CD1c-positive myeloid dendritic cell (primary cell): ENCODE measurements around the gene FILIP1L.
A peak's percentile ranks its signal among the peaks of the same experiment; 100 is the strongest.

ENCODE experiments used
- DNase-seq: peaks from one replicate; pipeline ENCODE4 v3.0.0-alpha.2; 2016; ENCODE audit errors: extremely low spot score

Gene FILIP1L

DNA sequence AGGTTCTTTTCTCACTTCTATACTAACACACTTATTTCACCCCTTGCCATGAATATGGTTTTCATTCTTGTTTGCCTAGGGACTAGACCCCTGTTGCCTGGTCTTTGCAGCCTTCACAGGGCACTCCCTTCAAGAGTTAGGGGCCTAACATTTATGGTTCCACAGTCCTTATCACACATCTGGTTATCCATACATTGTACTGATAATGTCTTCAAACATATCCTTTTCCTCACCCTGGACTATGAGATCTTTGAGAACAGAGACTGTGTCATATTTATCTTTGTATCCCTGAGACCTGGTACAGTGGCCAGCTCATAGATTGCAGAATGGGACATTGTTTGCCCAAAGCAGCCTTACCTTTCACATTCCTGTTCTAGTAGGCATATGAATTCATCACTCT is 190.4 kb downstream of the FILIP1L start:
- DNase-seq, result no peak

DNA sequence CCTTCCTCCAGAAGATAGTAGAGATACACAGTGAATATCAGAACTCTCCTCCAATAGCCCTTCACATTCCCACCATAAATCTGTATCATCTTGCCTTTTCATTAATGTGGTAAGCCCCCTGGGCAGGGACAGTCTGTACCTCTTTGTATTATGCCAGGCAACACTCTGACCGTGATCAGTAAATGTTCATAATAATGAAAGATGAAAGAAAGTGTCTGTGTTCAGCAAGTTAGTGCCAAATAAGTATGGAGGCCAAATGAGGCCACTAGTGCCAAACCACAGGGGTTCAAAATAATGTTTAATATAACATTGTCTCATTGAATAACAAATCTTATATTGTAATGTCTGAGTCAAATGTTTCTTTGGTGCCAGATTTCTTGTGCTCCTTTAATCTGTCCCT is 192.3 kb downstream of the FILIP1L start:
- DNase-seq, result no peak

DNA sequence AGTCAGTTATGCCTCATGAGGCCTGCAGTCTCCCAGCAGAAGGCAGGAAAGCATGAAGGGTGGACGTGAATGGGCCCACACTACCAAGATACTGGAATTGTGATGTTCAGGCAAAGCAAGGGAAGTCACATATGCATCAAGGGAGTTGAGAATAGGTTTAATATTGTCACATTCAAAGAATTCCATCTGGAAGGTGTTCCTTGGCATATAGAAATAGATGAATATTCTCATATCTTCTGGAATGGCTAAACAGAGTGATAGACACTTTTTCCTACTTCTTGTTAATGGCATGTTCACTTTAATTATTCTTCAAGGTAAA is 193.0 kb downstream of the FILIP1L start:
- no peak for DNase-seq

- peak; percentile 11 for DNase-seq
These were observed 193.6 kb downstream of the FILIP1L start for GRCh38 chr3:99920481-99921376.

- no peak for DNase-seq
These were observed 194.6 kb downstream of the FILIP1L start for GRCh38 chr3:99919694-99920093.

DNA sequence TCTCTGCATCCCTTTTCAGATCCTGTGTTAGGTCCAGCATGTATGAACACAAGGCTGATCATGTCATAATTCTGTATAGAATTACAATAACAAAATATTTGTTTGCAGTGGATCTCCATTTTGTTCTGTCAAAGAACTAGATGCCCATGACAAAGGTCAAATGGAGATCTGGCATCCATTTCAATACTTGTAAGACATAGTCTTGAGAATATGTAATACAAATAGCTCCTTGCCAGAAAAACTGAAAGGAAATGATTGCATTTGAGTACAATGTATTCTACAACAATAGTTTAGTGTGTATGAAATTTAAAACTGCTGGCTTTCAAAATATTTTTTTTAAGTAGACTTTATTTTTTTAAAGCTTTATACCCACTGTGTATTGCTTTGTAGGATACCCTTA is 195.6 kb downstream of the FILIP1L start:
- no peak for DNase-seq

- no peak for DNase-seq
These were observed 198.3 kb downstream of the FILIP1L start for GRCh38 chr3:99915906-99916432.

GRCh38 chr3:99911433-99911832 is 202.9 kb downstream of the FILIP1L start:
- no peak for DNase-seq

GRCh38 chr3:99910752-99911290 is 203.5 kb downstream of the FILIP1L start:
- DNase-seq, result no peak

- DNase-seq, result no peak
These were observed 204.4 kb downstream of the FILIP1L start for GRCh38 chr3:99909714-99910495.

- DNase-seq, result no peak
These were observed 206.2 kb downstream of the FILIP1L start for GRCh38 chr3:99907959-99908544.

DNA sequence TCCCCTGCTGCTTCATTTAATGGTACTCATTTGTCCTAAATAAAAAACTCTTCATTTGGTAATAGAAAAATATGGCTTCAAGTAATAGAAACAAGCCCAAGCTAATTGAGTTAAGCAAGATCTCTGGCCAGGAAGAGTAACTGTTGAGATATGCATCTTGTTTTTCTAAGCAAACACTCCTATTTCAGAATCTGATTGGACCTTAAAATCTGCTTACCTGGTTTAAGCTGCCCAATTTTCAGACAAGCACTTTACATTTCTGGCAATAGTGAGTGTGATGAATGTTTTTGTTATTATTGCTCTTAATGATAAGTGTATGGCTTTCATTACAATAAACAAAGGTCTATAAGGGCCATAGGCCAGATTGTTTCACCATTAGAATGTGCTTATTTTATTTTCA is 210.4 kb downstream of the FILIP1L start:
- DNase-seq, result no peak

GRCh38 chr3:99902091-99902490 is 212.2 kb downstream of the FILIP1L start:
- DNase-seq, result peak; percentile 35

GRCh38 chr3:99901200-99901926 is 212.9 kb downstream of the FILIP1L start:
- DNase-seq, result peak; percentile 88

- DNase-seq, result no peak
These were observed 214.1 kb downstream of the FILIP1L start for GRCh38 chr3:99900248-99900647.

- DNase-seq, result no peak
These were observed 214.7 kb downstream of the FILIP1L start for GRCh38 chr3:99899603-99900002.

GRCh38 chr3:99896482-99896881 is 217.8 kb downstream of the FILIP1L start:
- peak; percentile 58 for DNase-seq

DNA sequence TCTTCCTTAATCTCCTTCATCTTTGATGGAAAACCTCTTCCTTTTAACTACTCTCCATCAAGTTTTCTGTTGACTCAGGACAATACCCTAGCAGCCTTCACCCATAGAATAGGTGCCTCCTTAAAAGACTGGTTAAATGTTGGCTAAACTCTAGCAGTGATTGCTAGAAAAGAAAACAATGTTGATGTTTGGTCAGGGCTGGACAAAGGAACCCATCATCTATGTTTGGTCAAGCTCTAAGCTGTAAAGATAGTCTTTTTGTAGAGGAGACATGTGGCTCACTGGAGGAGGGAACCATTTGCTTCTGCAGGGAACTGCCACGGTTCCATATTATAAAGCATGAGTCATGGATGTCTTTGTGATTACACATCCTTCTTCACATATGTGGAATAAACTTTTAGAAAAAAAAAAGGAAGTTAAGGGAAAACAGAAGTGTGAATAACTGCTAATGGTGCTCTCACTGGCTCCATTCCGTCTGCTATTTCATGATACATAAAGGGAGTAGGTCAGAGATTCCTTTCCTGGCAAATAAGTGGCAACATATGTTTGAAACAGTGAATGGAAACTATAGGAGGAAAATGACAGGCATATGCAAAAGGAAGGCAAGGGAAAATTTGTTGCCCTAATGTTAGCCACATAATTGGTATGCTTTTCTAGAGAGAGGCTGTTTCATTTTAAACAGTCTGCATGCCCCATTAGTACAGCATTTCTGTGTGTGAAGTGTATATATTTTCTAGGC is 218.4 kb downstream of the FILIP1L start:
- peak; percentile 90 for DNase-seq

DNA sequence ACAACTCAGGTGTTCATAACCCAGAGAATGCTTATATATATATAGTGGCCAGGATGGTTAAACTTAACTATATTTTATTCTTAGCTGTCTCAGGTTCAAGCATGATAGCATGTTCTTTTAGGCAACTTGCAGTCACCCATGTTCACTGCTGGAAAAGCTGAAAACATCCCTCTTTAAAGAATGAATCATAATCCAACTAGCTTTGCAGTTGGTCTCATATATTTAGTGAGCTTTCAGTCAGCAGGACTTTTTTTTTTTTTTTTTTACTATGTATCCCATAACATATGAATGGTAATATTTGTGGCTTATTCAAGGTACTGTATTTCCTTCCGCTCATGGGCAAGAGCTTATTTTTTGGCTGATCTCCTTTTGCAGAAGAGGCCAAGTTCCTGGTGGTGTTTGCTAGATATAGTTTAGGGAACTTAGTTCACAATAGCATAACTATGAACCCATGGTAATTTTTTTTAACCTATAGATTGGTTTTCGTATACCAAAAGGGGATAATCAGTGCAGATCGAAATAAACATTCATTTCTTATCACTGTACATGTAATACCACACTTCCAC is 219.1 kb downstream of the FILIP1L start:
- peak; percentile 51 for DNase-seq

- DNase-seq, result no peak
These were observed 222.0 kb downstream of the FILIP1L start for GRCh38 chr3:99892332-99892731.
